HTR-8/SVneo (cell line): ENCODE results near the gene F12.
A peak's percentile ranks its signal among the peaks of the same experiment; 100 is the strongest.

Experiments used
- DNase-seq: peaks from one replicate; pipeline ENCODE4 v3.0.0; 2011; ENCODE audit warnings: low spot score, mixed read lengths; ENCODE audit not compliant: insufficient read length
- FAIRE-seq: peaks from 2 replicates; lab custom pipeline; 2011; peaks lifted over from hg19 to GRCh38; lab: Jason Lieb, UNC

F12 gene

DNA sequence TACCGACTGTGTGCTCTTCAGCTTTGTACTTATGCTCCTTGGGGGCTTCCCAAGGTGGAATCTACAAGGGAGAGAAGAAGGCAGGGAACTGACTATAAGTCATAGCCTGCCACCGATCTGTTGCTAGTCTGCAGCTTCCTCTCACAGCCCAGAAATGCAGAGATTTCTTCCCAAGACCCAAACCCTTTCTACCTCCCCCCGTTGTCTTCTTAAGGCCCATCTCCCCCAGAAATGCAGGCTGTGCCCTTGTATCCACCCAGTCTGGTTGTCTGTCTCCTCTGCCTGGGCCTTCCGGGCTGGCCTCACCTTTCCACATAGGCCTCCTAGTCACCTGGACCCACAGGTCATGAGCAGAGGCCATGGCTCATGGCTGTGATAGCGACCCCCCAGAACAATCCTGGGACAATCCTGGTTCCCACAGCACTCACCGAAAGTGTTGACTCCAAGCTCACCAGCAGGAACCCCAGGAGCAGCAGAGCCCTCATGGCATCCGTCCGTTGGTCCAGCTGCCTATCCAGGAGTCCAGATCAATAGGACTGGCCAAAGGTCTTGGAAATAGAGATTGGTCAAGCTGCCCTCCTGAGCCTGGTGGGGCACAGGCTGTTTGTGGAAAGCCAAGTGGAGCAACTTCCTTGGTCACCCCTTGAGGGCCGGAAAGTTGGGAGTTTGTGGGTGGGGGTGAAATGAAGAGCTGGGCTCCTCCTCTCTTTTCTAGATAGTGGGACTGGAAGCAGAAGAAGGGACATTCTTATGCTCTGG, at the start of gene F12:
F12 (minus strand) TSS at position 522 of the 759 bp plus-strand sequence; CDS start at position 485, 37 bp downstream.
- DNase-seq, result no peak
- FAIRE-seq, result no peak

DNA sequence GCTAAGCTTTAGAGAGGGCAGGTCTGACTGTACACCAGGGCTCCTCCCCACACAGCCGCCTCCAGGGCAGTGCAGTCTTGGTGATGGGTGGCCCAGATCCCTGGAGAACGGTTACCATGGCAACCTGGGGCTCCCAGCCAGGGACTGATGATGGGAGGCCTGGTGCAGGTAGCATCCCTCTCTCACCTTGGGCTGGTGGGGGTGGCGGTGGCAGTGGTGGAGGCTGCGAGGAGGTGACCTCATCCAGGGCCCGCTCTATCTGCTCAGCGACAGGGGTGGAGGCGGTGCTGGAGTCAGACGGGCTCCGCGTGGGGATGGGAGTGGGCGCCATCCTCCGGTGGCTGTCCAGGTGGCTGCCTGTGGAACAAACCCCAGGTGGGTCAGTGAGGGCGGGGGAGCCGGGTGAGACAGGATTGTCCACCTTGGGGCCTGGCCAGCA, 49.6 kb upstream of the F12 start:
- FAIRE-seq (no peak), DNase-seq (no peak)

DNA sequence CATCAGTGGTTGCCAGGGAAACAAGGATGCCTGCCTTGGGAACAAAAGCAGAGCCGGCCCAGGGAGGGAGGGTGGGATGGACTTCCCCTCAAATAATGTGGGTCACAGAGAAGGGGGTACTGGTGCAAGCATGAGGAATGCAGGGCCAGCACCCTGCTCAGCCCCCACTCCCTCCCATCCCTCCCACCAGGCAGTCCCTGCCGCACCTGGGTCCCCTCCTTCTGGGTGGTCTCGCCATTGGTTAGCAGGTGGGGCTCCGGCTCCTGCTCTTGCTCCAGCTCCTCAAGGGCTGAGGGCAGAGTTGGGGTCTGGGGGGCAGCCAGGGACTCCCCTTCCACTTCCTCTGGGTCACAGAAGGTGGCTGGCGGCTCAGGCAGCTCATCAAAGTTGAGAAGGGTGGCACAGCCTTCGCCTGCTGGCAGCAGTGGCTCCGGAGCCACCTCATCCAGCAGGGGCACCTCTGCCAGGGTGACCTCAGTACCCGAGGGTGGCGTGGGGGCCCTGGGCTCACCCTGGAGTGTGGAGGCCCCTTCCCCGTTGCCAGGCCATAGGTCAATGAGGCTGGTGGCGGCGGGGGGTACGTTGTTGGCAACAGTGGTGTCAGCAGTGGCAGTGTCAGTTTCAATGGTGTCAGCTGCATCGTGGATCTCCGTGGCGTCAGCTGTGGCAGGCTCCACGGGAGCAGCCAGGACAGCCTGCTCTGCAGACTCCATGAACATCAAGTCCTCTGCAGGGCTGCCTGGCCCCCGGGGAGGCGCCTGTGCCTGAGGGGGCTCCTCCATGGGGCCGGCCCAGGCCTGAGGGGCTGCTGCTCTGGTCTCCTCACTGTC, 48.7 kb upstream of the F12 start:
- FAIRE-seq (no peak), DNase-seq (no peak)

DNA sequence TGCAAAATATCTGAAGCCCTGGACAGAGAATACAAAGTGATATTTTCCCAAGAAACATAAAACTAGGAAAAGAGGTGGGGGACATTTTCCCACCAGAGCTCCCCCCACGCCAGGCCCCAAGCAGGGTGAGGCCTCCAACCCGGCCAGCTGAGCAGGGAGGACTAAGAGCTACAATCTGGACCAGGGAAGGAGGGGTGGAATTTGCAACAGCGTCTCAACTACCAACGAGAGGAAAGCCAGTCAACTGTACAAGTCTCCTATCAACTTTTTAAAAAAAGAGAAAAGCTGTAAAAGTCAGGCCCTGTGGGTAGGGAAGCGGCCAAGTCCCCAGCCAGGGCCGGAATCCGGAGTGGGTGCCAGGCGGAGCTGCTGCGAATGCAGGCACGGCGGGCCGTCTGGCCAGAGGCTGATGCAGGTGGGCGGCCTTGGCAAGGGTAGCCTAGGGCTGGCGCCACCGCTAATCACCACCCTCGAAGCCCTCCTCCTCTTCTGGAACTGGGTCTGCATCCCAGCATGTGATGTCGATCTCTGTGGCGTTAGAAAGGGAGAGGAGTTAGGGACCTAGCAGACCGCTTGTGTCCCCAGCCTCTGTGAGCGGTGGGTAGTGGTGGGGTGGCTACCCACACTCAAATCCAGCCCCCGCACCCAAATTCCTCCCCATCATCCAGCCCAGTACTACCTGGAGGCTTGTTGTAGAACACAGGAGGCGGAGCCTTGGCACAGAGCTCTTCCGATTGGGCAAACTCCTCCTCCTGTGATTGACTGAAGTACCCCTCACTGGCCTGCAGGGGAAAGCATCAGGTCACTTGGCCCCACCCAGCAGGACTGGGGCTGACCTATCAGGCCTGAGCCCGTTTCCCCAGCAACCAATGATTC, 47.9 kb upstream of the F12 start:
- DNase-seq (peak; percentile 92), FAIRE-seq (peak; percentile 72)

DNA sequence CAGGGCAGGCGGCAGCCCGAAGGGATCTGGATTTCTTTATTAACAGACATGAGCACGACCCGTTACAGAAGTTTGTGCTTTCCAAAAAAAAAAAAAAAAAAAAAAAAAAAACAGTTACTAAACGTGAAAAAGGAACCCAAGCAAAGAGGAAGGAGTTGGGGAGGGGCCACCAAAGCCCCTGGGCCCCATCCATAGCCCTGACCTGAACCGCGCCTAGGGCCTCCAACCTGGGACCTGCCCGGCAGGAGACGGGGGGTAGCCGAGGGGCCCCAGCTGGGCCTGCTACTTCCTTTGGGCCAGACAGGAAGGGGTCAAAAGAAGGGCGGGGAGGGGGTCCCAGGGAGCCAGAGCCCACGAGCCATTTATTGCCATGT, 47.2 kb upstream of the F12 start:
- FAIRE-seq, result no peak
- DNase-seq, result no peak

DNA sequence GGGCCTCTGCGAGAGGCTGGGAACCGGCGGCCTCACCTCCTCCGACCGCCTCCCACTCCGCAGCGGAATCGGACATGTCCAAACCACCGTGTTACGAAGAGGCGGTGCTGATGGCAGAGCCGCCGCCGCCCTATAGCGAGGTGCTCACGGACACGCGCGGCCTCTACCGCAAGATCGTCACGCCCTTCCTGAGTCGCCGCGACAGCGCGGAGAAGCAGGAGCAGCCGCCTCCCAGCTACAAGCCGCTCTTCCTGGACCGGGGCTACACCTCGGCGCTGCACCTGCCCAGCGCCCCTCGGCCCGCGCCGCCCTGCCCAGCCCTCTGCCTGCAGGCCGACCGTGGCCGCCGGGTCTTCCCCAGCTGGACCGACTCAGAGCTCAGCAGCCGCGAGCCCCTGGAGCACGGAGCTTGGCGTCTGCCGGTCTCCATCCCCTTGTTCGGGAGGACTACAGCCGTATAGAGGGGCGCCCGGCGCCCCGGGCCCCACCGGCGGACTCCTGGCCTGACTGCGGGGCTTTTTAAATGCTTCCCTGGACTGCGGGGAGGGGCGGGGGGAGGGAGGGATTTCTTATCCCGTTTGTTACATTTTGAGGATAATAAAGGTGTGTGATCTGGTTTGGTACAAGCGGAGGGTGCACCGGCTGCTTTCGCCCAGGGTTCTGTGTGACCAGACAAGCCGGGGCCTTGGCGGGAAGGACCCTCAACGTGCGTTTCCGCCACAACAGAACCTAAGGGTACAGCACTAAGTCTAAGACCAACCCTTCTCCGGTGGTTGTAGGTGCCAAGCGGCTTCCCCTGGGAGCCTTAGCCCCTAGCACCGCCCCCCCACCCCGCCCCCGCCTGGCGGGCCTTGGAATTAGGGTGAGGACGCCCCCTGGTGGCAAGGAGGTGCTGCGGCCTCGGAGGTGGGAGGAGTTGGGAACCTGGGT, 46.6 kb upstream of the F12 start:
- FAIRE-seq (no peak), DNase-seq (peak; percentile 92)

DNA sequence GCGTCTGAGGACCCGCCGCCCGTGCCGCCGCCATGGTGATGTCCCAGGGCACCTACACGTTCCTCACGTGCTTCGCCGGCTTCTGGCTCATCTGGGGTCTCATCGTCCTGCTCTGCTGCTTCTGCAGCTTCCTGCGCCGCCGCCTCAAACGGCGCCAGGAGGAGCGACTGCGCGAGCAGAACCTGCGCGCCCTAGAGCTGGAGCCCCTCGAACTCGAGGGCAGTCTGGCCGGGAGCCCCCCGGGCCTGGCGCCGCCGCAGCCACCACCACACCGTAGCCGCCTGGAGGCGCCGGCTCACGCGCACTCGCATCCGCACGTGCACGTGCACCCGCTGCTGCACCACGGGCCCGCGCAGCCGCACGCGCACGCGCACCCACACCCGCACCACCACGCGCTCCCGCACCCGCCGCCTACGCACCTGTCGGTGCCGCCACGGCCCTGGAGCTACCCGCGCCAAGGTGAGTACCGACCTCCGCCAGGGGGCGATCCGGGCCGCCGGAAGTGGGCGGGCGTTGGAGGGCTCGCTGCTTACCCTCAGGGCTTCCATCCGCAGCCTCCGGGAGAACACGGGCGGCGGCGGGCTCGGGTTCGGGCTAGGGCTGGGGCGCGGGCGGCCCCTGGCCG, 45.8 kb upstream of the F12 start:
- DNase-seq (peak; percentile 68), FAIRE-seq (peak; percentile 93)

DNA sequence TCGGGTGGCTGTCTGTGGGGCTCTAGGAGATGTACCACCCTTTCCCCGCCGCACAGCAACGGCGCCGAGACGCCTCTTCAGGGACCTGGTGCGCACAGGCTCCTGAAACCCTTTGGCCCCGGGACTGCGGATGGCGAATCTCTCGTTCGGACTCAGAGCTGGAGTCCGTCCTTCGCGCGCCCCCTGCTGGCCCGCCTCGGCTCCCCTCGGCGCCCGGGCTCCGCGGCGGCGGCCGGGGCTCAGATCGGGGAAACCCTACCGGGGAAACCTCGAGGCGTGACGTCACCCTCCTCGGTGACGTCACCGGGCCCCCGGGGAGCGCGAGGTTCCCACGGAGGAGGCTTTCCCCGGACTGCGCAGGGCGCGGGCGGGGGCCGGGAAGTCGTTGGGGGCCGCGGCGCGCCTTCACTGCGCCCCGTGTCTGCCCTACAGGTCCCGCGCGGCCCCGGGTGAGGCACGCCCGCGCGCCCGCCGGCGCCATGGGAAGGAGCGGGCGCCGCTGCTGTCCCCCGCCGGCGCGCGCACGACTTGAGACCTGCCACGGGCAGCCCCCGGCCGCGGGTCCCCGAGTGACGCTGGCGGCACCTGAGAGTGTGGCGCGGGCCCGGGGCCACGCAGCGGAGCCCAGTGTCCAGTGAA, 45.2 kb upstream of the F12 start:
- FAIRE-seq (peak; percentile 91), DNase-seq (peak; percentile 96)

DNA sequence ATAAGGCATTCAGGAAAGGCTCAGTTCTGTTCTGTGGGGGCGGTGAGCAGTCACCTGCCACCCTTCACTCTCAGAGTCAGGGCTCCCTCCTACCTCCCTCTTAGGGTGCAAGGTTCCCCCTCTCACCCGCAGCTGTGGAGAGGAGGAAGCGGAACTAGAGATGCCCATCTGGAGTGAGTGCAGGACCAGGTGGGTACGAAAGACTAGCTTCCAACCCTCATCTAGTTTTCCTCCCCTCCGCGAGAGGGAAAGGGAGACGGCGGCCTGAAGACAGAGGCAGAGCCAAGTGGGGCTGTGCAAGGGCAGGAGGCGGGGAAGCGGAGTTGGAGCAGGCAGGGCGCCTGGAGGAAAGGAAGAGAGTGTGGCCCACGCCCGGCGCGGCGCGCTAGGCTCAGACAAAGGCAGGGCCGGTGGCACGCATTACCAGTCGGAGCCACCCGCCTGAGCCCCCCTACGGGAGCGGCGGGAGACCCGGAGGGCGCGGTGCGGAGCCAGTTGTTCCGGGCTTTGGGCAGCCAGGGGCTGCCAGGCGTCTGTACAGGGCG, 44.6 kb upstream of the F12 start:
- FAIRE-seq, result no peak
- DNase-seq, result no peak

DNA sequence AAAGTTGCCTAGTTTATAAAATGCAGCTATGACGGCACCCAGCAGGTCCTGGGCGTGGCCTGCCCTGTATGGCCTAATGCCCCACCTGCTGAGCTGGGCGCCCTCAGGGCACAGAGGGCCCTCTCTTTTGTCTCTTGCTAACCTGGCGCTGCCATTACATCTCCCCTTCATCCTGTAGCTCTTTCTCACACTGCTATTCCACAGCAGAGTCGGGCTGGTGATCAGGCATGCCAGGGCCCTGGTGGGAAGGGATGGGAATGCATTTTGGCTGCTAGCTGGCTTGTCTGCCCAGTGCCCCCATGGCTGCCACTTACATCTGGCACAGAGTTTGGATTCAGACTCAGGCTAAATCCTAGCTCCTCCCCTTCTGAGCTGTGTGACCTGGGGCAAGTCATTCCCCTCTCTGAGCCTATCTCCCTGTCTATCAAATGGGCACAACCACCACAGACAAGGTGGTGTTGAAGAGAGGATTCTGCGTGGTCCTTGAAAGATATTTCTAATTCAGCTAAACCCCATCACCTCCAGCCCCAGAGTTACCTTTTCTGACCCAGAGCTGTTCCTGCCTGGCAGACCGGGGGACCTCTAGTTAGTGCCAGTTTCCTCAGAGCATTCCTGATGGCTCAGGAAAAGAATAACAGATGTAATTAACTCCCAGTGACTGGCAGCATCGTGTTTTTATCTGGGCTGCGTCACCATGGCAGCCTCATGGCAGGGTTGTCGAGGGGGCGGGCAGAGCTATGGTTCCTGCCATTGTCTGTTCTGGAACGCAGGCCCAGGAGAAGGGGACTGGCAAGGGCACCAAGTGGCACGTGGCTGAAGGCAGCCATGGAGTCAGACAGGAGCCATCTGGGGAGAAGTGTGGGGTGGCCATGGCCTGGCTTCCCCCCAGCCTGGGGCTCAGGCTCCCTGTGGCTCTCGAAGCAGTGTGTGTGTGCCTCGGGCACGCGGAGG, 43.6 kb upstream of the F12 start:
- DNase-seq, result no peak
- FAIRE-seq, result no peak

DNA sequence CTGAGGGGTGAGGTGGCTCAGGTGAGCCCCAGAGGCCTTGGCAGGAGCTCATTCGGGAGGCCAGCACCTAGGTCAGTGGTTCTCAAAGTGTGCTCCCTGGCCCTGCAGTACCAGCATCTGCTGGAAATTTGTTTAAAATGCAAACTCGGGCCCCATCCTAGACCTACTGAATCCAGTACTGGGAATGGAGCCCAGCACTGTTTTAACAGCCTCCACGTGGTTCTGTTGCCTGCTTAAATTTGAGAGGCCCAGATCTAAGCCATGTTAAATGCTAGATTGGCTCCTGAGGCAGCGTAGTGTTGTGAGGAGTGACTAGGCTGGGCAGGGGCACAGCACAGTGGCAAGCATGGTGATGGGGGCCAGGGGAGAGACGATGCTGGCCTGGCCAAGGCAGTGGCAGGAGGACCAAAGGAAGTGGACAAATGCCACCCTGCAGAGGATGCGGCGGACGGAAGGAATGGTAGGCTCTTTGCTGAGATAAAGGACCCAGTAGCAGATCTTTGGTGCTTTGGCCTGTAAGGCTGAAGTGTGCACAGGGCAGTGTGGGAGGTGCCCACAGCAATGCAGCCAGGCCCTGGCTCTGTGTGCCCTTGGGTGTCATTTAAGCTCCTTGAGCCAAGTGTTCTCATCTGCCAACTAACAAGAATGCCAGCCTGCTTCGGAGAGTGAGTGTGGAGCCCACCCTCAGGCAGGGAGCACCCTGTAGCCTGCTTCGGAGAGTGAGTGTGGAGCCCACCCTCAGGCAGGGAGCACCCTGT, 41.5 kb upstream of the F12 start:
- FAIRE-seq (no peak), DNase-seq (no peak)

DNA sequence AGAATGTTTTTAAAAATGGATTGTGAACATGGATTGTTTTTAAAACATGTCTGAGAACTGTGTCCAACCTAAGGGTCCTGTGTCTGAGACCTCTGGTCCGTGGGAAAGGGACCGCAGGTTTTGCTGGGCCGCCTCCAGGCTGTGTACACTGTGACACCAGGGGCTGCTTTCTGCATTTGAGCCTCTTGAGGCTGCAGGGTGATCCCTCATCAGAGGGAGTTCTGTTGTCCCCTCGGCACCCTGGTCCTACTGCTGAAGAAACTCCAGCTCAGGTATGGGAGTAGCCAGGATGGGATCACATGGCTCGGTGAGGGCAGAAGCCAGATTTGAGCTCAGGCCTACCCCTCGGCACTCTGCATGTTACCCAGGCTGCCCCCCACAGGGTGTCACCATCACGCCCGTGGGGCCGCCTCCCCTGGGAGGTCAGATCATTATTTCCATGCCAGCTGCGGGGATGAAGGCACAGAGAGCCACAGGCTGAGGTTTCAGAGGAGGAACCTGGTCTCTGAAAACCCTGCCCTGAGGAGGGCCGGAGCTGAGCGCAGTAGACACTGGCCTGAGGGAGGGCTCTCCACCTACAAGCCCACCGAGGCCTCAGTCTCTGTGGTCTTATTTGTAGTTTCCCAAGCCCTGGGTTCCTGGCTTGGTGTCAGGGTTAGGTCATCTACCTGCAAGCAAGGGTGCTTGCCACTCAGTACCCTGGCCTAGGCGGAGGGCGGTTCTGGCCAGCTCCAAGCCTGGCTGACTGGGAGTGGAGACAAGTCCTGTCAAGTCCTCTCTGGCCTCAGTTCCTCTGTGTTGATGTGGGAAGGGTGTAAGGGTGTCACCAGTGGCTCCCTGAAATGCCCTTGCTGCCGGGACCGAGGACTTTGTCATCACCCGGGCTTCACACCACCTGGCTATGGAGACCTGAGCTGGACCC, 40.0 kb upstream of the F12 start:
- DNase-seq (no peak), FAIRE-seq (no peak)

DNA sequence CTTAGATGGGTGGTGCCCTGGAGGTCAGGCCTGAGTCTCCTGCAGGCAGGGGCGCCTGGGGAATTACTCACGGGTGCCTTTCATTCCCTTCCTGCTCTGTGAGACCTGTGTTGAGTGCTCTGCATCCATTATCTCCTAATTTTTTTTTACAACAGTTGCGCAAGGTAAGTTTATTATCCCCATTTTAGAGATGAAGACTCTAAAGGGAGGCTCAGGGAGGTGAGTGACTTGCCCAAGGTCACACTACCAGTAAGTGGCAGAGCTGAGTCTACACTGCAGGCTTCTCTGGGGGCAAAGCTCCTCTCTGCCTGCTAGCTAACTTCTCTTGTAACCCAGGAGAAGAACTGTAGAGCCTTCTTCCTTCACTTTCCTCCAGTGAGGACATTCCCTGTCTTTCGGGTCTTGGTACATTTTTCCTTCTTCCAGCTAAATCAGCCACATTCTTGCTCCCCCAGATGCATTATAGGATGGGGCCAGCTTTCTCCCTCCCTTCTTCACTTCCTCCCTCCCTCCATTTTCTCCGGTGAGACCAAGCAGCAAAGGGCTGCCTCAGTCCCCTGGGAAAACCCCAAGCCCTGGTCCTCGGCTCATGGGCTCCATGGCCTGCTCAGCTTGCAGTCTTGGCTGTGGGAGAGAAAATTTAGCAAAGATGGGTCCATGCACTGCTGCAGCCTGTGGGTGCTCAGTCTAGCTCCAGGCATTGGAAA, 39.0 kb upstream of the F12 start:
- no peak for DNase-seq
- no peak for FAIRE-seq

DNA sequence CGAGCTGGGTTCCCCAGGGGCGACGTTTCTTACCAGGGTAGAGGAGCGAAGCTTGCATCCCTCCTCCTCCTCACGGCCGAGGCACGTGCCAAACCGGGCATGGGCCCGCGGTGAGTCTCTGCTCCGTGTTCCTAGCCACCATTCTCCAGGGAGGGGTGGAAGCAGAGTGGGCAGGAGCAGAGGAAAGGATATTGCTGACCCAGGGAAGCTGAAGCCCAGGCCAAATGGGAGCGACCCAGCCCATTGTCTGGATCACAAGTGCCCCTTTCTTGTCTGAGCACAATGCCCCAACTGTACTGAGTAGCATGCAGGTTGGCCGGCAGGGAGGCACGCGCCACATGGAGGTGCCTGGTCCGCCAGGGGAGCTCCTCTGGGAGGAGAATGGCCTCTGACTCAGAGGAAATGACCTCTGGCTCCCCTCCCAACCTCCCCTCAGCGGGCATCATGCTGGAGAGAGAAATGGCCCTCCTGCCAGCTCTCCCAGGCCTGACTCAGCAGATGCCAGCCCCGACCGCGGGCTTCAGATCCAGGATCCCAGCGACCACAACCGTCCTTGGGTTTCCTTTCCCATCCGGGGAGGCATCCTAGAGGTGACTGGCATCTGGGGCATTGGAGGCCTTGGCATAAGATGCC, 38.4 kb upstream of the F12 start:
- FAIRE-seq (peak; percentile 51), DNase-seq (peak; percentile 92)
